Adrenal gland (tissue), 5 donors: ENCODE measurements around the gene ASAP2.

Experiments used
- POLR2A ChIP-seq, 2 donors: fragments of 450-650 bp; IDR thresholded peaks; one replicate each; pipeline ENCODE4 v1.6.1; 2017; ENCODE audit warnings: antibody characterized with exemption in 2 of 2, mild to moderate bottlenecking in 2 of 2, moderate library complexity in 1 of 2
- TF ChIP-seq, protein P1 (sequence below), 6 experiments: fragments of 450-650 bp in 4 of 6; fragments of 200-600 bp in 2 of 6; sonication (generic) in 1 of 6; IDR thresholded peaks; 1 replicate in 5 of 6; 2 replicates in 1 of 6; pipeline versions ENCODE4 v1.5.1 to v1.8.0; 2016 to 2021; ENCODE audit warnings: antibody characterized with exemption in 6 of 6, mild to moderate bottlenecking in 2 of 6, moderate library complexity in 1 of 6
- donor health status: DM: no; HTN: no; CAD: no.

DNA sequence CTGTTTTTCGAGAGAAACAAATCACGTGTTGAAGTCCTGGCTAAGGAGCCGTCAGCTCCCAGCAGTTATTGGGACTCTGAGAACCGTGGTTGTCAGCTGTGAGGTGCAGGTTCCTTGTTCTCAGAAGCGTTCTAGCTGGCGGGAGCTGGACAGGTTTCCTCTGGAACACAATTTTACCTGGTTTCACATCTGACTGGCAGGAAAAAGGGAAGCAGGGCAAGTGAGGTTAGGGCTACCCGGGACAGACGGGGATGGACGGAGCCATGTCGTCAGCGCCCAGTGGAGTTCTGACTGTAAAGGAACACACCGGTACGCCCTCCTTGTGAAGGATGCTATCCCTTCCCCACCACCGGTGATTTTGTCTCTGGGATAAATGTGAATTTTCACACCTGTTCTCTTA lies 190.6 kb downstream of the ASAP2 start:
- TF ChIP-seq POLR2A (IDR thresholded peaks at IDR 0.05), result no peak
- TF ChIP-seq, protein P1, sequence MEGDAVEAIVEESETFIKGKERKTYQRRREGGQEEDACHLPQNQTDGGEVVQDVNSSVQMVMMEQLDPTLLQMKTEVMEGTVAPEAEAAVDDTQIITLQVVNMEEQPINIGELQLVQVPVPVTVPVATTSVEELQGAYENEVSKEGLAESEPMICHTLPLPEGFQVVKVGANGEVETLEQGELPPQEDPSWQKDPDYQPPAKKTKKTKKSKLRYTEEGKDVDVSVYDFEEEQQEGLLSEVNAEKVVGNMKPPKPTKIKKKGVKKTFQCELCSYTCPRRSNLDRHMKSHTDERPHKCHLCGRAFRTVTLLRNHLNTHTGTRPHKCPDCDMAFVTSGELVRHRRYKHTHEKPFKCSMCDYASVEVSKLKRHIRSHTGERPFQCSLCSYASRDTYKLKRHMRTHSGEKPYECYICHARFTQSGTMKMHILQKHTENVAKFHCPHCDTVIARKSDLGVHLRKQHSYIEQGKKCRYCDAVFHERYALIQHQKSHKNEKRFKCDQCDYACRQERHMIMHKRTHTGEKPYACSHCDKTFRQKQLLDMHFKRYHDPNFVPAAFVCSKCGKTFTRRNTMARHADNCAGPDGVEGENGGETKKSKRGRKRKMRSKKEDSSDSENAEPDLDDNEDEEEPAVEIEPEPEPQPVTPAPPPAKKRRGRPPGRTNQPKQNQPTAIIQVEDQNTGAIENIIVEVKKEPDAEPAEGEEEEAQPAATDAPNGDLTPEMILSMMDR (IDR thresholded peaks at IDR 0.05), result no peak
